ENCODE data around the gene DNAJC7.
"Not testable (repeated sequence)": the region's sequence is repeated elsewhere in the genome, so short reads cannot be mapped to it uniquely, and the experiment has no call there.

The DNAJC7 gene

DNA sequence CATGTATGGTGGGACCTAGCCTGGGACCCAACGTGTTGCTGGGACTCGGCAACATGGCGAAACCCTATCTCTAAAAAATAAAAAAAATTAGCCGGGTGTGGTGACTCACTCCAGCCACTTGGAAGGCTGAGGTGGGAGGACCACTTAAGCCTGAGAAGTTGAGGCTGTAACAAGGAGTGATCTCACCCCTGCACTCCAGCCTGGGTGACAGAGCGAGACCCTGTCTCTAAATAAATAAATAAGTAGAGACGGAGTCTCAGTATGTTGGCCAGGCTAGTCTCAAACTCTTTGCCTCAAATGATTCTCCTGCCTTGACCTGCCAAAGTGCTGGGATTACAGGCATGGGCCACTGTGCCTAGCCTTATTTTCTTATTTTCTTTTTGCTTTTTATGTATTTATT lies 60.7 kb downstream of the DNAJC7 start:
- TF ChIP-seq POLR2A (IDR thresholded peaks at IDR 0.05; ENCODE audit: low read length) (no peak), GATA1 (IDR thresholded peaks at IDR 0.05; ENCODE audit: low read depth, low read length) (no peak)

DNA sequence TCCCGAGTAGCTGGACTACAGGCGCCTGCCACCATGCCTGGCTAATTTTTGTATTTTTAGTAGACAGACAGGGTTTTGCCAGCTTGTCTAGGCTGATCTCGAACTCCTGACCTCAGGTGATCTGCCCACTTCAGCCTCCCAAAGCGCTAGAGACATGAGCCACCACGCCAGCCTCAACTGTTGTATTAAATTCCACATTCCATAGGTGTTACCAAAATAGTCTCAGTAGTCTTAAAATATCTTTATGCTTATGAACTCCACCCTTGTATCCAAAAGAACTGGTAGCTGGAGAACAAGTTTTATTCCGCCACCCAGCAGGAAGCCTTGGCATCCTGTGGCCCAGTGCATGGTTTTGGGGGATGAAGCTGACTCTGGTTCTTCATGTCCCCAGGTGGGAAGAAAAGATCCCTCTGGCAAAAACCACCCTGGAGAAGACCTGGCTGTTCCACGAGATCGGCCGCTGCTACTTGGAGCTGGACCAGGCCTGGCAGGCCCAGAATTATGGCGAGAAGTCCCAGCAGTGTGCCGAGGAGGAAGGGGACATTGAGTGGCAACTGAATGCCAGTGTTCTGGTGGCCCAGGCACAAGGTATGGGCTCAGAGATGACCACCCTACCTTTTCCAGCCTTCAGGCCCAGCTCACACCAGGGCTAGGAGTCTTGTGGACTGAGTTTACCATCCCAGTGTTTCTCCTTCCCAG lies 68.3 kb downstream of the DNAJC7 start:
- TF ChIP-seq POLR2A (IDR thresholded peaks at IDR 0.05; ENCODE audit: low read length) (no peak), GATA1 (IDR thresholded peaks at IDR 0.05; ENCODE audit: low read depth, low read length) (no peak)

More for the DNA sequence above, 60.7 kb downstream of the DNAJC7 start:
- peak in 1 of 2 experiments; percentile 36 for DNase-seq

DNA sequence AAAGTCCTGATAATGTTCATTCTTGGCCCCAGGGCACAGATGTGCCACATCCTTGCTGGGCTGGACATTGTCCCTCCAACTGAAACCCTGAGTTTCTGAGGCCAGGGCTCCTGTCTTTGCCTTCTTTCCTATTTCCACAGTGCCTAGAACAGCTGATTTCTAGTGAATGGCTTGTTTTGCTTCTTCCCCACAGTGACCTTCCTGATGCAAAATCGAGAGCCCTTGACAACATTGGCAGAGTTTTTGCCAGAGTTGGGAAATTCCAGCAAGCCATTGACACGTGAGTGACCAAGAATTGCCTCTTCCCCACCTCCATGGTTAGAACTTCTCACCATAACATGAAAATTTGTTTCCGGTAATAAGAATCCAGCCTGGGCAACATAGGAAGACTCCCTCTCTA lies 72.3 kb downstream of the DNAJC7 start:
- TF ChIP-seq GATA1 (IDR thresholded peaks at IDR 0.05; ENCODE audit: low read depth, low read length) (no peak), POLR2A (IDR thresholded peaks at IDR 0.05; ENCODE audit: low read length) (no peak)
- DNase-seq, result no peak

More for the DNA sequence above, 68.3 kb downstream of the DNAJC7 start:
- no peak for DNase-seq

DNA sequence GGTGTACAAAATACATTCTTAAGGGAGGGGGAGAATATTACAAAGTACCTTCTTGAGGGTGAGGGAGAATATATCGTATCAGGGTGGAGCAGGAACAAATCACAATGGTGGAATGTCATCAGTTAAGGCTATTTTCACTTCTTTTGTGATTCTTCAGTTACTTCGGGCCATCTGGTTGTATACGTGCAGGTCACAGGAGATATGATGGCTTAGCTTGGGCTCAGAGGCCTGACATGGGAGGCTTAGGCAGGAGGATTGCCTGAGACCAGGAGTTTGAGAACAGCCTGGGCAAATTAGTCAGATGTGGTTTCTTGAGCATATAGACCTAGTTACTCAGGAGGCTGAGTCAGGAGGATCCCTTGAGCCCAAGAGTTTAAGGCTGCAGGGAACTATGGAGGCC lies 73.7 kb downstream of the DNAJC7 start:
- TF ChIP-seq POLR2A (IDR thresholded peaks at IDR 0.05; ENCODE audit: low read length), result no peak
- no peak for TF ChIP-seq GATA1 (IDR thresholded peaks at IDR 0.05; ENCODE audit: low read depth, low read length)
- peak in 1 of 2 experiments; percentile 35 for DNase-seq

DNA sequence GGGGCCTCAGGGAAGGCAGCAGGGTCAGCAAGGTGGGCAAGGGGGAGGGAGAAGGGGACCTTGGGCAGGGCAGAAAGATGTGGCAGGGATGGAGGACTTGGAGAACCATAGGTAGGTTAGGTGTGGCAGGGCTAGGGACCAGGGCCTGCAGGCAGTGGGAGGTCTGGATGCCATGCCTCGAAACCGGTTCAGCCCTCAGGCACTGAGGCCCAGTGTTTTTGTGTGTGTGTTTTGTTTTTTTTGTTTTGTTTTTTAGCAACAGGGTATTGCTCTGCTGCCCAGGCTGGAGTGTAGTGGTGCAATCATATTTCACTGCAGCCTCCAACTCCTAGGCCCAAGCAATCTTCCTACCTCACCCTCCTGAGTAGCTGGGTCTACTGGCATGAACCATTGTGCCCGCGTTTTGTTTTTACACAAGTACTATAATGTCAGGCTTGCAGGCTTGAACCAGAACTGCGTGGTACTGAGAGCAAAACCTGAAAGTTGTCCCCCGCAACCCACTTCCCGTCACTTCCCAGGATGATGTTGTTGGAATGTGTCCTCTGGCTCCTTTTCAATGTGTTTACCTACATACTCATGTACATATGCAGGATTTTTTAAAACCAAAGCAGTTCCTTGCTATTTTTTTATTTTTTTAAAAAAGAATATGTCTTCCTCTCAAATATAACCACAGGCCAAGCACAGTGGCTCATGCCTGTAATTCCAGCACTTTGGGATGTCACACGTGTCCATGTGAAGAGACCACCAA lies 74.4 kb downstream of the DNAJC7 start:
- no peak for TF ChIP-seq GATA1 (IDR thresholded peaks at IDR 0.05; ENCODE audit: low read depth, low read length)
- no peak for TF ChIP-seq POLR2A (IDR thresholded peaks at IDR 0.05; ENCODE audit: low read length)

DNA sequence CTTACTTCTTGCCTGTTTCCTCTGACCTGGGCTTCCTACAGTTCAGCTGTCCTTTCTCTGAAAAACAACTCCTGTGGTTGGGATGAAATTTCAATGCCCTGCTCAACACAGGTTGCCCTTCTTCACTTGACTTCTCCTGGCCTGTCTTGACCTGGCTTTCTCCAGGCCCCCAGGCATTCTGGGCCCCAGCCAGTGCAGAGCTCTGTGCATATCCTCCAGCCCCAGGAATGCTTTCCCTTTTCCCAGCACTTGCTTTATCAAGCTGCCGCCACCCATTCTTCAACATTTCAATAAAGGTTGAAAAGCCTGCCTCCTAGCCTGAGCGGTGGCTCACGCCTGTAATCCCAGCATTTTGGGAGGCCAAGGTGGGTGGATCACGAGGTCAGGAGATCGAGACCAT lies 76.1 kb downstream of the DNAJC7 start:
- TF ChIP-seq GATA1 (IDR thresholded peaks at IDR 0.05; ENCODE audit: low read depth, low read length), result no peak
- TF ChIP-seq POLR2A (IDR thresholded peaks at IDR 0.05; ENCODE audit: low read length), result no peak

More for the DNA sequence above, 74.4 kb downstream of the DNAJC7 start:
- no peak for DNase-seq

GRCh38 chr17:41939693-41940090 lies 77.5 kb downstream of the DNAJC7 start:
- TF ChIP-seq POLR2A (IDR thresholded peaks at IDR 0.05; ENCODE audit: low read length) (peak; percentile 25), GATA1 (IDR thresholded peaks at IDR 0.05; ENCODE audit: low read depth, low read length) (no peak)
- DNase-seq, result peak; percentile 63 to 65

More for the DNA sequence above, 76.1 kb downstream of the DNAJC7 start:
- DNase-seq, result no peak

GRCh38 chr17:41939044-41939692 lies 78.1 kb downstream of the DNAJC7 start:
- peak in 1 of 2 experiments; percentile 59 for DNase-seq
- no peak for TF ChIP-seq GATA1 (IDR thresholded peaks at IDR 0.05; ENCODE audit: low read depth, low read length)
- no peak for TF ChIP-seq POLR2A (IDR thresholded peaks at IDR 0.05; ENCODE audit: low read length)

GRCh38 chr17:41937970-41938954 lies 79.0 kb downstream of the DNAJC7 start:
- TF ChIP-seq GATA1 (IDR thresholded peaks at IDR 0.05; ENCODE audit: low read depth, low read length), result peak; percentile 81
- peak; percentile 65 for TF ChIP-seq POLR2A (IDR thresholded peaks at IDR 0.05; ENCODE audit: low read length)
- DNase-seq, result peak; percentile 94 to 99

- no peak for DNase-seq
- TF ChIP-seq POLR2A (IDR thresholded peaks at IDR 0.05; ENCODE audit: low read length) (no peak), GATA1 (IDR thresholded peaks at IDR 0.05; ENCODE audit: low read depth, low read length) (no peak)
These were observed 81.6 kb downstream of the DNAJC7 start for GRCh38 chr17:41935641-41936040.

DNA sequence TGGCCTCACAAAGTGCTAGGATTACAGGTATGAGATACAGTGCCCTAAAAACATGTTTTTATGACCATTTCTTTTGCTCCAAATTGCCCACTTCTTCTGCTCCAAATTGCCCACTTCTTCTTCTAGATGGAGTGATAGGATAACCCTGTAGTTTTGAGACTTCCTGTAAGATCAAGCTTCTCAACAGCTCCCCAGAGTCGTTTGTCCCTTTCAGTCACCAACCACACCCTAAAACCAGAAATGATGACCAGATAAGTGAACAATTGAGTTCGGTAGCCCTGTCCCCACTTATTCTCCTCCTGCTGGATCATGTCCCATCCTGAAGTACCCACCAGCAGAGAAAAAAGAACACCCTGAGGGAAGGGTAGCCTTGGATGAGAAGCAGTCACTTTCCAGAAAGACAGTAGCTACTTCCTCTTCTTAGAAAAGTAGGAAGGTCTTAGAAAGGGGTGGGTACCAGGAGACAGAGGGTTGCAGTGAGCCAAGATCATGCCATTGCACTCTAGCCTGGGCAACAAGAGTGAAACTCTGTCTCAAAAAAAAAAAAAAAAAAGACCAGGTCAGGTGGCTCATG lies 84.3 kb downstream of the DNAJC7 start:
- TF ChIP-seq GATA1 (IDR thresholded peaks at IDR 0.05; ENCODE audit: low read depth, low read length) (no peak), POLR2A (IDR thresholded peaks at IDR 0.05; ENCODE audit: low read length) (peak; percentile 47)
- DNase-seq, result peak; percentile 51 to 52

GRCh38 chr17:41931715-41932114 lies 85.5 kb downstream of the DNAJC7 start:
- not testable (repeated sequence) for DNase-seq

DNA sequence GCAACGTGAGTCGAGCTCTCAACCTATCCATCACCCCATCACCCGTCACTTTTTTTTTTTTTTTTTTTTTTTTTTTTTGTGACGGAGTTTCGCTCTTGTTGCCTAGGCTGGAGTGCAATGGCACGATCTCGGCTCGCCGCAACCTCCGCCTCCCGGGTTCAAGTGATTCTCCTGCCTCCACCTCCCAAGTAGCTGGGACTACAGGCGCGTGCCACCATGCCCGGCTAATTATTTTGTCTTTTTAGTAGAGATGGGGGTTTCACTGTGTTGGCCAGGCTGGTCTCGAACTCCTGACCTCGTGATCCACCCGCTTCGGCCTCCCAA lies 86.4 kb downstream of the DNAJC7 start:
- not testable (repeated sequence) for DNase-seq

Data from erythroblast (primary cell).